ENCODE results near the gene TAS2R40. TPM values are rescaled to one million over a fixed set of nuclear protein-coding genes. Genes with fewer than 3 reads are reported as not detected.
A peak's percentile ranks its signal among the peaks of the same experiment; 100 is the strongest.

The TAS2R40 gene
- total RNA-seq, 3 donors from 2014 or later, result not detected

DNA sequence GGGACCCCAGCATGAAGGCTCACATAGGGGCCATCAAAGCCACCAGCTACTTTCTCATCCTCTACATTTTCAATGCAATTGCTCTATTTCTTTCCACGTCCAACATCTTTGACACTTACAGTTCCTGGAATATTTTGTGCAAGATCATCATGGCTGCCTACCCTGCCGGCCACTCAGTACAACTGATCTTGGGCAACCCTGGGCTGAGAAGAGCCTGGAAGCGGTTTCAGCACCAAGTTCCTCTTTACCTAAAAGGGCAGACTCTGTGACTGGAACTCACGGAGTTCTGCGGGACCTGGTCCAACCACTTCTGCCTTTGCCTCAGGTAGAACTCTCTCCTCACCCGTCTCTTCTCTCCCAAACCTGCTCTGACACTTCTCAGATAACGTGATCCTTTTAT is 945 bp downstream of the TAS2R40 start:
- TF ChIP-seq, protein P1, sequence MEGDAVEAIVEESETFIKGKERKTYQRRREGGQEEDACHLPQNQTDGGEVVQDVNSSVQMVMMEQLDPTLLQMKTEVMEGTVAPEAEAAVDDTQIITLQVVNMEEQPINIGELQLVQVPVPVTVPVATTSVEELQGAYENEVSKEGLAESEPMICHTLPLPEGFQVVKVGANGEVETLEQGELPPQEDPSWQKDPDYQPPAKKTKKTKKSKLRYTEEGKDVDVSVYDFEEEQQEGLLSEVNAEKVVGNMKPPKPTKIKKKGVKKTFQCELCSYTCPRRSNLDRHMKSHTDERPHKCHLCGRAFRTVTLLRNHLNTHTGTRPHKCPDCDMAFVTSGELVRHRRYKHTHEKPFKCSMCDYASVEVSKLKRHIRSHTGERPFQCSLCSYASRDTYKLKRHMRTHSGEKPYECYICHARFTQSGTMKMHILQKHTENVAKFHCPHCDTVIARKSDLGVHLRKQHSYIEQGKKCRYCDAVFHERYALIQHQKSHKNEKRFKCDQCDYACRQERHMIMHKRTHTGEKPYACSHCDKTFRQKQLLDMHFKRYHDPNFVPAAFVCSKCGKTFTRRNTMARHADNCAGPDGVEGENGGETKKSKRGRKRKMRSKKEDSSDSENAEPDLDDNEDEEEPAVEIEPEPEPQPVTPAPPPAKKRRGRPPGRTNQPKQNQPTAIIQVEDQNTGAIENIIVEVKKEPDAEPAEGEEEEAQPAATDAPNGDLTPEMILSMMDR (IDR thresholded peaks at IDR 0.05), result no peak
- no peak for DNase-seq (ENCODE audit: low spot score in 2 of 2)

DNA sequence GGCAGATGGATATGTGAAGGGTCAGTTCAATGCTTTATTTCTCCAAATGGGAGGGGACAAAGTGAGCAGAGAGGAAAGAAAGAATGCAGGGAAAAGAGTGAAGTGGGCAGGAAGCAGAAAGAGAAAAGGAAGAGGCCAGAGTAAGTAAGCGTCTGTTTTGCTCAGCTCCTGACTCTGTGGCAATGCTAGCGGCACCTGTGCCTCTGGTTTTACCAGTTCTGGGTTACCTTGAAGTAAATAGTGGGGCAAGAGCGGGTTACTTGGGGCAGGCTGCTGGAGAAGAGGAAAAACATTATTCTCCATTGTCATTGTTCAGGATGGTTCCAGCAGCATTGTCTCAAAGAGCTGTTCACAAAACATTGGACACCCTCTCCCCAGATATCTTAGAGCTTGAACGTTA is 1.9 kb downstream of the TAS2R40 start:
- peak in 1 of 2 donors; percentile 62 for DNase-seq (ENCODE audit: low spot score in 2 of 2)
- intact Hi-C loops (cut with DNase I; ENCODE audit: low total_unique reads), result no loop called here
- H3K9me3 ChIP-seq, result no peaks in the 10 kb centered on the region
- H3K27ac ChIP-seq, result peak overlapping the region; percentile 14 to 50
- no peaks in the 10 kb centered on the region for H3K27me3 ChIP-seq
- TF ChIP-seq, protein P1 (IDR thresholded peaks at IDR 0.05), result no peak
- TF ChIP-seq POLR2A (IDR thresholded peaks at IDR 0.05) (no peak), POLR2AphosphoS5 (IDR thresholded peaks at IDR 0.05) (no peak)
- H3K4me1 ChIP-seq, result no peaks in the 10 kb centered on the region
- no peaks in the 10 kb centered on the region for H3K36me3 ChIP-seq
- no peak overlapping the region for H3K4me3 ChIP-seq

More for the DNA sequence above, 945 bp downstream of the TAS2R40 start:
- Histone ChIP-seq H3K4me3 (no peak overlapping the region), H3K36me3 (no peaks in the 10 kb centered on the region), H3K4me1 (no peaks in the 10 kb centered on the region), H3K27ac (peak overlapping the region in 1 of 2 donors; percentile 12), H3K27me3 (no peaks in the 10 kb centered on the region), H3K9me3 (no peaks in the 10 kb centered on the region)
- intact Hi-C loops (cut with DNase I; ENCODE audit: low total_unique reads), result no loop called here

DNA sequence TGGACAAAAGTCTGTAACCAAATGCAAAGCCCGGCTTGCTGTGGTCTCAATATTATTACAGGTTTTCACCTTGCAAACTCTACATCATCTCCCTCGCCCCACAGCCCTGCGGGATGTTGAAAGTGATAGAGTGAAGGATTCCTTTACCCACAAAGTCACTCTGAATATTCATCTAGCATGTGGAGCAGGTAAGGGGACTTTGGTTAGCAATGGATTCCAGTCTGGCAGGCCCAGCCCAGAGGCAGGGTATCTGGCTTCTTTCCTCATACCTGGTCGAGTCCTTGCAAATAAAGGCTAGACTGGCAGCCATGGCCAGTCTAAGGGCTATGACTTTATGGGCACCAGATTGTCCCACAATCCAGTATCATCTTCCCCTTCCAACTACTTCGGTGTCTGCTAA is 3.2 kb downstream of the TAS2R40 start:
- intact Hi-C loops (cut with DNase I; ENCODE audit: low total_unique reads), result no loop called here
- Histone ChIP-seq H3K4me1 (no peaks in the 10 kb centered on the region), H3K4me3 (no peak overlapping the region), H3K9me3 (no peaks in the 10 kb centered on the region), H3K27ac (no peak overlapping the region), H3K36me3 (no peaks in the 10 kb centered on the region), H3K27me3 (no peaks in the 10 kb centered on the region)
- no peak for TF ChIP-seq POLR2AphosphoS5 (IDR thresholded peaks at IDR 0.05)
- TF ChIP-seq, protein P1 (IDR thresholded peaks at IDR 0.05), result no peak
- no peak for TF ChIP-seq POLR2A (IDR thresholded peaks at IDR 0.05)
- DNase-seq (ENCODE audit: low spot score in 2 of 2), result no peak

DNA sequence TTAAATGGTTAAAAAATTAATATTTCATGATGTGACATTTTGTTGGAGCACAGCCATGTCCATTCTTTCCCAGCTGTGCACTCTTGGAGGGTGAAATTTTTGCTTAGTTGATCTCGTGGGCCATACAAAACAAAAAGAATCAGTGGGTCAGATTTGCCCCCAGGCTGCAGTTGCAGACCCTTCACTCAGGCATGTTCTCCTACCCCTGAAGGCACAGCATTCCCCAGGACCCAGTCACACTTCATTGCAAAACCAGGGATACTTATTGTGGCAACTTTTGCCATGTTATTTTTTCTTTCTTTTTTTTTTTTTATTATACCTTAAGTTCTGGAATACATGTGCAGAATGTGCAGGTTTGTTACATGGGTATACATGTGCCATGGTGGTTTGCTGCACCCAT is 6.0 kb downstream of the TAS2R40 start:
- Histone ChIP-seq H3K4me1 (no peaks in the 10 kb centered on the region), H3K9me3 (no peaks in the 10 kb centered on the region), H3K36me3 (no peaks in the 10 kb centered on the region), H3K27ac (no peak overlapping the region), H3K27me3 (no peaks in the 10 kb centered on the region), H3K4me3 (no peak overlapping the region)
- TF ChIP-seq POLR2AphosphoS5 (IDR thresholded peaks at IDR 0.05), result no peak
- no peak for DNase-seq (ENCODE audit: low spot score in 2 of 2)
- intact Hi-C loops (cut with DNase I; ENCODE audit: low total_unique reads), result no loop called here

DNA sequence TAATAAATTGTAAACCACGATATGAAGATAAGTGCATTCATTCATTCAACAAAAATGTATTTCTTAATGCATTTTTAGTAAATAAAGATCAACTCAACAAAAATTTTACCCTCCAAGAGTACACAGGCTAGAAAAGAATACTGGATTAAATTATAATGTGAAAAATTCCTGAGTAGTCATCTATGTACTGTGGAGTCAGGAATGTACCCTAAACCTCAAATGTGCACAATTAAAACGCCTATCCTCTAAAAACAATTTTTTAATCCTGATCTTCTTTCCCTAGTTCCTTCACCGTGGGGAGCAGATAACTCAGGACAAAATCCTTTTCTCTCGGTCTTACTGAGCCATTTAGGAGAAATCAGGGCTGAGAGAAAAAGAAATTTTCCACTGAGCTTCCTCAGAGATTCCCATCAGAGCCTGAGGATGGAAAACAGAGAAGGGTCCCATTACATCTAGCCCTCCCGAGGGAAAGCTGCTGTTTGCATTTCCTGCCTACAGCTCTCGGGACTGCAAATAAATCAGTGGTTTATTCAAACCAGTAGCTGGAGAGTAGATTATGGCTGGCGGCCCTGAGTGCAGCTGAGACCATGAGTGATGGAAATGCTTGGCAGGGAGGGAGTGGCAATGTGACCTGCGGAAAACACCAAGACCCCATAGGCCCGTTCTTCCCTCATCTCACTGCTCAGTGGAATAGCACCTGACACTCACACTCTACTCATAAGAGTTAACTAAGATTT is 7.4 kb downstream of the TAS2R40 start:
- no peak for DNase-seq (ENCODE audit: low spot score in 2 of 2)
- no peaks in the 10 kb centered on the region for H3K36me3 ChIP-seq
- intact Hi-C loops (cut with DNase I; ENCODE audit: low total_unique reads), result no loop called here
- no peak overlapping the region for H3K4me3 ChIP-seq
- TF ChIP-seq POLR2A (IDR thresholded peaks at IDR 0.05), result no peak
- H3K4me1 ChIP-seq, result no peaks in the 10 kb centered on the region
- no peaks in the 10 kb centered on the region for H3K9me3 ChIP-seq
- H3K27me3 ChIP-seq, result no peaks in the 10 kb centered on the region
- H3K27ac ChIP-seq, result no peak overlapping the region

DNA sequence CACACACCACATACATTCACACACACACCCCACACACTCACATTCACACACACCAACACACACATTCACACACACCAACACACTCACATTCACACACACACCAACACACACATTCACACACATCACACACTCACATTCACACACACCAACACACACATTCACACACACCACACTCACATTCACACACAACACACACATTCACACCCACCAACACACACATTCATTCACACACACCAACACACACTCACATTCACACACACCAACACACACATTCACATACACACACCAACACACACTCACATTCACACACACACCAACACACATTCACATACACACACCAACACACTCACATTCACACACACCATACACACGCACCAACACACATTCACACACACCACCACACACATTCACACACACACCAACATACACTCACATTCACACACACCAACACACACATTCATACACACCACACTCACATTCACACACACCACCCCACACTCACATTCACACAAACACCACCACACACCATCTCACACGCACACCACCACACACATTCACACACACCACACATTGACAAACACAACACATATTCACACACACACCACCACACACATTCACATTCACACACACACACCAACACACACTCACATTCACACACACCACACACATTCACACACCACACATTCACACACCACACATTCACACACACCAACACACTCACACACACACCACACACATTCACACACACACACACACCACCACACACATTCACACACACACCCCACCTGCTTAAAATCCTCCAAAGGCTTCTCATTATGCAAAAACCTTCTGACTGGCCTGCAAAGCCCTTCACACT is 9.0 kb downstream of the TAS2R40 start:
- Histone ChIP-seq H3K9me3 (no peaks in the 10 kb centered on the region), H3K4me1 (no peaks in the 10 kb centered on the region), H3K4me3 (no peak overlapping the region), H3K27me3 (no peaks in the 10 kb centered on the region), H3K36me3 (no peaks in the 10 kb centered on the region), H3K27ac (no peak overlapping the region)
- DNase-seq (ENCODE audit: low spot score in 2 of 2), result no peak
- intact Hi-C loops (cut with DNase I; ENCODE audit: low total_unique reads), result no loop called here
- TF ChIP-seq POLR2A (IDR thresholded peaks at IDR 0.05) (no peak), POLR2AphosphoS5 (IDR thresholded peaks at IDR 0.05) (no peak)
- TF ChIP-seq, protein P1 (IDR thresholded peaks at IDR 0.05), result no peak
